ENCODE measurements around the gene RSBN1L. TPM values are rescaled to one million over a fixed set of nuclear protein-coding genes. Genes with fewer than 3 reads are reported as not detected.

The RSBN1L gene
- total RNA-seq, 1 donor from 2014 or later: 25.9 TPM

- Mint-ChIP-seq H3K27ac (peak overlapping the region; percentile 71), H3K9me3 (peaks cover 12% of the 10 kb centered on the region), H3K4me3 (no peak overlapping the region), H3K27me3 (no peaks in the 10 kb centered on the region), H3K36me3 (ENCODE audit: low read depth) (peaks cover 25% of the 10 kb centered on the region), H3K4me1 (peaks cover 88% of the 10 kb centered on the region)
- intact Hi-C loops (cut with micrococcal nuclease): no loop called here
- DNase-seq (no peak), ATAC-seq (ENCODE audit: low read depth) (no peak)
- POLR2A ChIA-PET: interaction anchor here (1.2 to 1.6 kb wide), 3 partner anchors 9 to 31 kb away, joined by 3 to 4 read pairs (median 4); no protein-coding TSS in a partner anchor
- CTCF ChIA-PET: interaction anchor here (1.0 to 1.7 kb wide), 2 partner anchors 30 to 68 kb away, joined by 3 to 5 read pairs; partner anchors contain the start of genes PHTF2 and TMEM60
- TF ChIP-seq CTCF (IDR thresholded peaks at IDR 0.05): no peak
Measured at GRCh38 chr7:77827999-77828398, 131.7 kb downstream of the RSBN1L start.

DNA sequence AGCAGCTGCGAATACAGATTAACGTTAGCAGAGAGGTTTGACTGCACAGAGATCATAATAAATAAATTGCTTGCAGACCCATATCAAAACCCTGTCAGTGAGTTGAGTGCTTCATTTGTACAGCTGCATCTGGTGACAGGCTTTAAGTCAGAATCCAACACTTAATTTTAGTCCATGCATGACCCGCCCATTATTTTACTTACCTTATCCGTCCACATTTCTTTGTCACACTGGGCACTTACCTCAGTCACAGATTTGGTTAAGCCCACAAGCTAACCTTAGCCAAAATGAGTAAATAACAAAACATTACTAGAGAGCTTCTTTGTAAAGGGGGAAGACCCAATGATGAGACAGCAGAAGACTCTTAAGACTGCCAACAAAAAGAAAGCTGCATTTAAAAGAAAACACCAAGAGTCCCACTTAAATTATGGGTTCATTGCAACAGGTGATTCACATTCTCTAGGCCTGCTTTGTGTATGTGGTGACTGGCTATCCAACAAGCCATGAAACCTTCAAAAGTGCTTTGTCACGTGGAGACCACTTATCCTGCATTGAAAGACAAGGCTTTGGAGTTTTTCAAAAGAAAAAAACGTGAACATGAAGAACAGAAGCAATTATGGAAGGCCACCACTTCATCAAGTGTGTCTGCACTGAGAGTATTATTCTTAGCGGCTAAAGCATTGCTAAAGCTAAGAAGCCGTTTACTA is 134.5 kb downstream of the RSBN1L start:
- POLR2A ChIA-PET: interaction anchor here (0.6 to 1.4 kb wide), 2 partner anchors 32 to 171 kb away, joined by 4 to 13 read pairs; partner anchors contain the start of genes PHTF2 and TMEM60
- no peak for TF ChIP-seq CTCF (IDR thresholded peaks at IDR 0.05)
- Mint-ChIP-seq H3K36me3 (ENCODE audit: low read depth) (peaks cover 10% of the 10 kb centered on the region), H3K27ac (peak overlapping the region; percentile 55), H3K9me3 (peaks cover 8% of the 10 kb centered on the region), H3K4me3 (no peak overlapping the region), H3K4me1 (peaks cover 85% of the 10 kb centered on the region), H3K27me3 (no peaks in the 10 kb centered on the region)
- ATAC-seq (ENCODE audit: low read depth): no peak
- intact Hi-C loops (cut with micrococcal nuclease): no loop called here
- CTCF ChIA-PET: no interaction called here
- DNase-seq: no peak

GRCh38 chr7:77831481-77831880 is 135.2 kb downstream of the RSBN1L start:
- ATAC-seq (ENCODE audit: low read depth) (peak; percentile 15), DNase-seq (no peak)
- ChIA-PET CTCF (interaction anchor here (0.9 to 1.2 kb wide), 2 partner anchors 11 to 33 kb away, joined by 3 read pairs; partner anchors contain the start of genes PHTF2 and TMEM60), POLR2A (interaction anchor here (0.7 to 1.4 kb wide), 2 partner anchors 33 to 556 kb away, joined by 4 to 6 read pairs; partner anchors contain the start of genes PHTF2 and TMEM60)
- Mint-ChIP-seq H3K4me1 (peaks cover 85% of the 10 kb centered on the region), H3K27me3 (no peaks in the 10 kb centered on the region), H3K36me3 (ENCODE audit: low read depth) (peaks cover 8% of the 10 kb centered on the region), H3K9me3 (peaks cover 6% of the 10 kb centered on the region), H3K27ac (peak overlapping the region; percentile 55), H3K4me3 (peak overlapping the region; percentile 13)
- TF ChIP-seq CTCF (IDR thresholded peaks at IDR 0.05): no peak
- intact Hi-C loops (cut with micrococcal nuclease): no loop called here

DNA sequence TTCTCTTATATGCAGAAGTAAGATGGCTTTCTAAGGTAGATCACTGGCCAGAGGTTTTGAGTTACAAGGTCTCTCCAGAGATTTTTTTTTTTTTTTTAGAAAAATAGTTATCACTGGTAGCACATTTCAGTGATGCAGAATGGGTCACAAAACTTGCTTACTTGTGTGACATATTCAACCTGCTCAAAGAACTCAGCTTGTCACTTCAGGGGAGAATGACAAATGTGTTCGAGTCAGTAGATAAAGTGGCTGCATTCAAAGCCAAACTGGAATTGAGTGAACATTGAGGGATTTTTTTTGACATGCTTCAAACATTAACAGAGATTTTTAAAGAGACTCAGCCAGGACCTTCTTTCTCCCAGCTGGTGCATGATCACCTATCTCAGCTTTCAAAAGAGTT is 135.7 kb downstream of the RSBN1L start:
- ATAC-seq (ENCODE audit: low read depth) (no peak), DNase-seq (no peak)
- TF ChIP-seq CTCF (IDR thresholded peaks at IDR 0.05): no peak
- intact Hi-C loops (cut with micrococcal nuclease): no loop called here
- Mint-ChIP-seq H3K27me3 (no peaks in the 10 kb centered on the region), H3K9me3 (peaks cover 3% of the 10 kb centered on the region), H3K36me3 (ENCODE audit: low read depth) (peaks cover 7% of the 10 kb centered on the region), H3K27ac (peak overlapping the region; percentile 55), H3K4me1 (peaks cover 81% of the 10 kb centered on the region), H3K4me3 (no peak overlapping the region)
- CTCF ChIA-PET: interaction anchor here (0.9 to 1.2 kb wide), 2 partner anchors 11 to 34 kb away, joined by 3 read pairs; partner anchors contain the start of genes PHTF2 and TMEM60
- POLR2A ChIA-PET: interaction anchor here (0.6 to 0.7 kb wide), 2 partner anchors 416 to 557 kb away, joined by 4 to 6 read pairs; partner anchors contain the start of gene GSAP

Other genes with a start within 250 kb of the RSBN1L start
- 31.2 and 39.2 TPM in 2 replicates for gene PTPN12, start 159.2 kb upstream of the RSBN1L start, total RNA-seq
- 15.3 and 16.3 TPM in 2 replicates for gene TMEM60, start 102.0 kb downstream of the RSBN1L start, total RNA-seq
- gene PHTF2, start 102.3 kb downstream of the RSBN1L start, total RNA-seq: 31.4 and 38.9 TPM in 2 replicates

All from activated B cell treated with CpG ODN at 0.5 μM for 24 hours (primary cell).